Uterus (tissue), 2 donors: Measurements from ENCODE around the gene DPP10.

ENCODE experiments used
- POLR2A ChIP-seq, 2 donors: fragments of 450-650 bp; IDR thresholded peaks; one replicate each; pipeline ENCODE4 v1.6.1; 2016; ENCODE audit warnings: antibody characterized with exemption in 2 of 2, mild to moderate bottlenecking in 1 of 2, moderate library complexity in 1 of 2
- TF ChIP-seq, protein P1 (sequence below), 4 experiments: fragments of 200-600 bp in 2 of 4; fragments of 450-650 bp in 2 of 4; sonication (generic) in 2 of 4; IDR thresholded peaks; one replicate each; pipeline ENCODE4 v1.5.1; 2016 to 2019; ENCODE audit warnings: antibody characterized with exemption in 4 of 4, mild to moderate bottlenecking in 2 of 4, moderate library complexity in 1 of 4

- TF ChIP-seq, protein P1, sequence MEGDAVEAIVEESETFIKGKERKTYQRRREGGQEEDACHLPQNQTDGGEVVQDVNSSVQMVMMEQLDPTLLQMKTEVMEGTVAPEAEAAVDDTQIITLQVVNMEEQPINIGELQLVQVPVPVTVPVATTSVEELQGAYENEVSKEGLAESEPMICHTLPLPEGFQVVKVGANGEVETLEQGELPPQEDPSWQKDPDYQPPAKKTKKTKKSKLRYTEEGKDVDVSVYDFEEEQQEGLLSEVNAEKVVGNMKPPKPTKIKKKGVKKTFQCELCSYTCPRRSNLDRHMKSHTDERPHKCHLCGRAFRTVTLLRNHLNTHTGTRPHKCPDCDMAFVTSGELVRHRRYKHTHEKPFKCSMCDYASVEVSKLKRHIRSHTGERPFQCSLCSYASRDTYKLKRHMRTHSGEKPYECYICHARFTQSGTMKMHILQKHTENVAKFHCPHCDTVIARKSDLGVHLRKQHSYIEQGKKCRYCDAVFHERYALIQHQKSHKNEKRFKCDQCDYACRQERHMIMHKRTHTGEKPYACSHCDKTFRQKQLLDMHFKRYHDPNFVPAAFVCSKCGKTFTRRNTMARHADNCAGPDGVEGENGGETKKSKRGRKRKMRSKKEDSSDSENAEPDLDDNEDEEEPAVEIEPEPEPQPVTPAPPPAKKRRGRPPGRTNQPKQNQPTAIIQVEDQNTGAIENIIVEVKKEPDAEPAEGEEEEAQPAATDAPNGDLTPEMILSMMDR (IDR thresholded peaks at IDR 0.05) = no peak
- no peak for TF ChIP-seq POLR2A (IDR thresholded peaks at IDR 0.05)
Measured at GRCh38 chr2:115739574-115739973, 1297.1 kb downstream of the DPP10 start.
